HFF-Myc (cell line): ENCODE measurements around the gene GALNT10.

Experiments
- DNase-seq: peaks from one replicate; pipeline ENCODE4 v3.0.0-alpha.2; 2011; ENCODE audit warnings: low read depth; ENCODE audit errors: extremely low read depth
- H3K4me3 ChIP-seq: replicated peaks from 2 replicates; pipeline ENCODE4 v1.5.1; 2011; ENCODE audit warnings: low read depth, mild to moderate bottlenecking, control low read depth, low read length
- CTCF ChIP-seq: IDR thresholded peaks from 2 replicates; pipeline ENCODE4 v1.5.1; 2012; ENCODE audit warnings: mild to moderate bottlenecking, low read depth, low read length, control low read depth; ENCODE audit errors: missing control alignments

Gene GALNT10

GRCh38 chr5:154240595-154240994, 50.1 kb downstream of the GALNT10 start:
- DNase-seq, result no peak
- no peak for TF ChIP-seq CTCF
- no peak overlapping the region for H3K4me3 ChIP-seq

- no peak for TF ChIP-seq CTCF
- no peak for DNase-seq
Observed at GRCh38 chr5:154241021-154241420, 50.5 kb downstream of the GALNT10 start.

GRCh38 chr5:154242442-154242841, 51.9 kb downstream of the GALNT10 start:
- TF ChIP-seq CTCF, result no peak
- DNase-seq, result no peak
- H3K4me3 ChIP-seq, result no peak overlapping the region

More at GRCh38 chr5:154241021-154241420, 50.5 kb downstream of the GALNT10 start:
- H3K4me3 ChIP-seq, result no peak overlapping the region

- TF ChIP-seq CTCF, result no peak
- DNase-seq, result no peak
Observed at GRCh38 chr5:154242964-154243376, 52.4 kb downstream of the GALNT10 start.

GRCh38 chr5:154243736-154244135, 53.2 kb downstream of the GALNT10 start:
- H3K4me3 ChIP-seq, result no peak overlapping the region
- TF ChIP-seq CTCF, result no peak
- no peak for DNase-seq

More at GRCh38 chr5:154242964-154243376, 52.4 kb downstream of the GALNT10 start:
- H3K4me3 ChIP-seq, result no peak overlapping the region

GRCh38 chr5:154244476-154244875, 53.9 kb downstream of the GALNT10 start:
- DNase-seq, result no peak
- no peak overlapping the region for H3K4me3 ChIP-seq
- no peak for TF ChIP-seq CTCF

GRCh38 chr5:154248691-154249090, 58.2 kb downstream of the GALNT10 start:
- no peak overlapping the region for H3K4me3 ChIP-seq
- no peak for TF ChIP-seq CTCF
- DNase-seq, result no peak
